GM18870 (cell line): ENCODE results near the gene TBC1D2B.
"Not testable (repeated sequence)": the region's sequence is repeated elsewhere in the genome, so short reads cannot be mapped to it uniquely, and the experiment has no call there.

Experiments used
- ATAC-seq: cut with Tn5 transposase; IDR thresholded peaks from one replicate; pipeline ENCODE4 v1.9.1; 2021; ENCODE audit warnings: moderate library complexity; ENCODE audit not compliant: unreplicated experiment

The TBC1D2B gene

GRCh38 chr15:77993374-77993911 is 84.1 kb downstream of the TBC1D2B start:
- no peak for ATAC-seq

GRCh38 chr15:77992356-77993222 is 84.9 kb downstream of the TBC1D2B start:
- no peak for ATAC-seq

- not testable (repeated sequence) for ATAC-seq
These were observed 85.8 kb downstream of the TBC1D2B start for GRCh38 chr15:77991658-77992201.

GRCh38 chr15:77991029-77991406 is 86.5 kb downstream of the TBC1D2B start:
- ATAC-seq: no peak

GRCh38 chr15:77989296-77990143 is 88.0 kb downstream of the TBC1D2B start:
- no peak for ATAC-seq

GRCh38 chr15:77988347-77989295 is 88.9 kb downstream of the TBC1D2B start:
- ATAC-seq: no peak

- not testable (repeated sequence) for ATAC-seq
These were observed 89.8 kb downstream of the TBC1D2B start for GRCh38 chr15:77987765-77988136.

- ATAC-seq: no peak
These were observed 90.4 kb downstream of the TBC1D2B start for GRCh38 chr15:77986891-77987764.

GRCh38 chr15:77985931-77986480 is 91.5 kb downstream of the TBC1D2B start:
- ATAC-seq: no peak

- no peak for ATAC-seq
These were observed 92.2 kb downstream of the TBC1D2B start for GRCh38 chr15:77985031-77985930.

GRCh38 chr15:77984446-77984861 is 93.1 kb downstream of the TBC1D2B start:
- no peak for ATAC-seq

GRCh38 chr15:77983708-77984445 is 93.6 kb downstream of the TBC1D2B start:
- no peak for ATAC-seq

GRCh38 chr15:77983091-77983707 is 94.3 kb downstream of the TBC1D2B start:
- no peak for ATAC-seq

GRCh38 chr15:77982127-77982490 is 95.4 kb downstream of the TBC1D2B start:
- no peak for ATAC-seq

- ATAC-seq: no peak
These were observed 96.0 kb downstream of the TBC1D2B start for GRCh38 chr15:77981281-77982126.

GRCh38 chr15:77980674-77981073 is 96.8 kb downstream of the TBC1D2B start:
- ATAC-seq: not testable (repeated sequence)
